HG03135 (cell line): ENCODE results near the gene FOXB1.

ENCODE experiments used
- ATAC-seq: cut with Tn5 transposase; IDR thresholded peaks from one replicate; pipeline ENCODE4 v1.9.1; 2021; ENCODE audit warnings: mild to moderate bottlenecking, moderate library complexity; ENCODE audit not compliant: unreplicated experiment

The FOXB1 gene

GRCh38 chr15:60017538-60018520 is 13.7 kb downstream of the FOXB1 start:
- no peak for ATAC-seq

GRCh38 chr15:60020736-60021135 is 16.6 kb downstream of the FOXB1 start:
- no peak for ATAC-seq

- ATAC-seq: no peak
These were observed 17.7 kb downstream of the FOXB1 start for GRCh38 chr15:60021589-60022378.

GRCh38 chr15:60022379-60022741 is 18.2 kb downstream of the FOXB1 start:
- ATAC-seq: no peak

DNA sequence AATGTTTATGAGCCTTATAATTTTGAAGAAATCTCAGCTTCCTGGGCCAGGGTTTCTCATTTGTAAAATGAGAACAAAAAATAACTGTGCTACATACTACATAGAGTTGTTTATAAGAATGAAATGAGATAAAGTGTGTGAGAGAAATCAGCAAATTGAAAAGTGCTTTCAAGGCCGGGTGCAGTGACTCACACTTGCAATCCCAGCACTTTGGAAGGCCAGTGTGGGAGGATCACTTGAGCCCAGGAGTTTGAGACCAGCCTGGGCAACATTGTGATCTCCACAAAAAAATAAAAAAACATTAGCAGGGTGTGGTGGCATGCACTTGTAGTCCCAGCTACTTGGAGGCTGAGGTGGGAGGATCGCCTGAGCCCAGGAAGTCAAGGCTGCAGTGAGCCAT is 22.4 kb downstream of the FOXB1 start:
- ATAC-seq: no peak

GRCh38 chr15:60035344-60035743 is 31.2 kb downstream of the FOXB1 start:
- ATAC-seq: no peak

GRCh38 chr15:60039316-60039715 is 35.2 kb downstream of the FOXB1 start:
- ATAC-seq: no peak

DNA sequence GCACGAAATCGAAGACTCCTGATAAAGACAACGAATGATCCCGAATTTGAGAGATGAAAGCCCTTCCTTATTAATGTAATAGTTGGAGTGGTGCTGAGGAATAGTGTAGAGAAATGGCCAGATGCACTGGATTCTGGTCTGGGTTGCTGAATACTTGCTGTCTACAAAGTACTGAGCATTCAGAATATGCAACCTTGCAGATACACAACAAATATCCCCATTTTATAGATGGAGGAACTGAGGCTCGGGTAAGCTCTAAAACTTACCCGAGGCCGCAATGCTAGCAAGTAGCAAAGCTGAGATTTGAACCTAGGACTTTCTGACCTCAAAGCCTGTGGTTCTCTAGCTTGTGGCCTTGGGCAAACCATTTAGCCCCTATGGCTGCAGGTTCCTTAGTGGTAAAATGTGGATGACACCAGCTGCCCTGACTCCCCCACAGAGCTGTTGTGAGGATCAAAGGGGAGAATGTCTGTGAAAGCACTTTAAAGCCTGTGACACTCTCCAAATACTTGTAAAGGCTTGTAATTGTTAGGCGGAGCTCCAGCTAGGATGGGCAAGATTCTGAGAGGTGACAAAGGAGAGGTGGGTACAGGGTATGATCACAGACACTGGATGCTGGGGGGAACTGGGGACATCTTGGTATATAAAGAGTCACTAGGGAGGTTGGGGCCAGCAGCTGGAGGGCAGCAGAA is 39.8 kb downstream of the FOXB1 start:
- no peak for ATAC-seq

GRCh38 chr15:60044636-60045270 is 40.6 kb downstream of the FOXB1 start:
- ATAC-seq: no peak

DNA sequence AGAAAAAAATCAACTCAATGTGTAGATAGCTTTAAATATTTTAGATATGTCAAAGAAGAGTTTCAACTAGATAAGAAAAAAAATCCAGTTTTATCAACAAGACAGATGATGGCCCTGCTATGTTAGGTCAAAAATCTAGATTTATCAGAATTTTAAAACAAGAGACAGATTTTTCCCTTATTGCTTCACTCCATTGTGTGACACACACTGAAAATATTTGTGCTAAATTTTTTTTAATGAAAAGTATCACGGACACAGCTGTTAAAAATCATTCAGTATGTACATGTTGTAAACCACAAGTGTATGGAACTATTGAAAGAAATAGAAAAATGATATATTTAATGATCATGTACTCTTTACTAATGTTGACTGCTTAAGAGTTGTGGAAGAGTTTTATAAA is 43.6 kb downstream of the FOXB1 start:
- no peak for ATAC-seq

DNA sequence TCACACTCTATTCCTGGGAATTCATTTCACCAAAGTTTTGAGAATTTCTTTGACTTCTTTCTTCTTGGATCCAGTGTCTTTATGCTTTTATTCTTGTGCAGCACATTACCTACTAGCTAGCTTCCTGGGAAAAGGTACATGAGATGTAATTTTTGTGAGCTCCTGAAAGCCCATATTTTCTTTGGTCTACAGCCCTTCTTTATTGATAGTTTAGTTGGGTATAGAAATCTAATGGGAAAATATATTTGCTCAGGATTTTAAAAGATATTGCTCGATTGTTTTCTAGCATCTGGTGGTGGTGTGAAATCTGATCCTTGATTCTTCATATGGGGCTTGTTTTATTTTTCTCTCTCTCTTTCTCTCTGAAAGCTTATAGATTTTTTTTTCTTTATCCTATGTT is 45.8 kb downstream of the FOXB1 start:
- no peak for ATAC-seq

GRCh38 chr15:60052796-60053195 is 48.7 kb downstream of the FOXB1 start:
- no peak for ATAC-seq

GRCh38 chr15:60054472-60054871 is 50.4 kb downstream of the FOXB1 start:
- no peak for ATAC-seq
